K562 (cell line): ENCODE measurements around the gene DLK2. TPM values are rescaled to one million over a fixed set of nuclear protein-coding genes. Genes with fewer than 3 reads are reported as not detected.

Source experiments
- ATAC-seq: fragments of 200-7000 bp; cut with Tn5 transposase; 3 replicates; pipeline ENCODE4 v1.9.1; 2020; ENCODE audit warnings: moderate library complexity
- BruUV-seq: library from RNA; stranded (reverse); fragments of 400-500 nt; replicated peaks from 2 replicates; lab custom pipeline; 2021; lab: Mats Ljungman, UMichigan
- CTCF ChIA-PET: fragments of 300-600 bp; formaldehyde crosslinking; extraction: SDS; loops from one replicate; lab custom pipeline; 2021; ENCODE audit warnings: low intra/inter-chr PET ratio; lab: Yijun Ruan, JAX
- POLR2A ChIA-PET: fragments of 300-600, 350-650 bp; sonication (Branson Sonifier 250); formaldehyde crosslinking; extraction: SDS; loops from one replicate; lab custom pipeline; 2021; ENCODE audit warnings: antibody characterized with exemption, inconsistent platforms; lab: Yijun Ruan, JAX
- DNase-seq, 4 experiments: peaks; one replicate each; pipeline versions ENCODE4 v3.0.0 to v3.0.0-alpha.2; 2011 to 2018; ENCODE audit warnings: low spot score in 3 of 4, mixed read lengths in 3 of 4; ENCODE audit errors: extremely low read depth in 1 of 4
- FAIRE-seq: peaks from 2 replicates; lab custom pipeline; 2011; peaks lifted over from hg19 to GRCh38; lab: Jason Lieb, UNC
- H2AFZ ChIP-seq: 2 replicates; pipeline ENCODE4 v1.6.0; 2011; ENCODE audit warnings: low read depth, low read length, control low read depth, inconsistent platforms
- H3K27ac ChIP-seq: fragments of 200-600 bp; 3 replicates; pipeline ENCODE4 v1.8.0; 2011; ENCODE audit warnings: low read depth, mild to moderate bottlenecking, control low read depth, inconsistent platforms, low read length, moderate library complexity, mixed read lengths; ENCODE audit errors: extremely low read depth
- H3K27me3 ChIP-seq, 2 experiments: fragments of 300-600 bp in 1 of 2; 2 replicates in 1 of 2; 3 replicates in 1 of 2; pipeline versions ENCODE4 v1.6.0 to v1.8.0; 2011; ENCODE audit warnings: inconsistent platforms in 2 of 2, low read length in 2 of 2, mild to moderate bottlenecking in 1 of 2, mixed read lengths in 1 of 2, moderate library complexity in 1 of 2; ENCODE audit not compliant: control insufficient read depth in 2 of 2, insufficient read depth in 2 of 2
- H3K36me3 ChIP-seq: fragments of 300-600 bp; 3 replicates; pipeline ENCODE4 v1.8.0; 2011; ENCODE audit warnings: mild to moderate bottlenecking, low read length, inconsistent platforms; ENCODE audit not compliant: control insufficient read depth, insufficient read depth
- H3K4me1 ChIP-seq, 2 experiments: fragments of 200-600 bp in 1 of 2; replicated peaks in 1 of 2; 2 replicates in 1 of 2; 3 replicates in 1 of 2; pipeline versions ENCODE4 v1.5.1 to v1.8.0; 2011; ENCODE audit warnings: inconsistent platforms in 2 of 2, low read length in 2 of 2, mild to moderate bottlenecking in 1 of 2, mixed read lengths in 1 of 2, moderate library complexity in 1 of 2; ENCODE audit not compliant: control insufficient read depth in 2 of 2, insufficient read depth in 2 of 2
- H3K4me2 ChIP-seq: 2 replicates; pipeline ENCODE4 v1.6.1; 2011; ENCODE audit warnings: low read length, control low read depth, inconsistent platforms, mixed read lengths; ENCODE audit not compliant: insufficient read depth
- H3K4me3 ChIP-seq: fragments of 200-600 bp; sonication (generic), shearing (Covaris generic); 2 replicates; pipeline ENCODE4 v1.5.1; 2016; ENCODE audit warnings: control low read depth, inconsistent platforms
- H3K79me2 ChIP-seq: fragments of 200-600 bp; 3 replicates; pipeline ENCODE4 v1.8.0; 2011; ENCODE audit warnings: low read length, inconsistent platforms; ENCODE audit not compliant: control insufficient read depth, insufficient read depth
- H3K9ac ChIP-seq, 2 experiments: 2 replicates each; pipeline versions ENCODE4 v1.6.0 to v1.6.1; 2011; ENCODE audit warnings: low read depth in 2 of 2, low read length in 2 of 2, control low read depth in 1 of 2, inconsistent platforms in 1 of 2, mild to moderate bottlenecking in 1 of 2, mixed read lengths in 1 of 2; ENCODE audit not compliant: insufficient read depth in 1 of 2
- H3K9me1 ChIP-seq: one replicate; pipeline ENCODE4 v1.6.0; 2011; ENCODE audit warnings: inconsistent platforms, mild to moderate bottlenecking, low read length, moderate library complexity; ENCODE audit not compliant: control insufficient read depth, insufficient read depth
- H3K9me3 ChIP-seq: replicated peaks from 2 replicates; pipeline ENCODE4 v1.5.1; 2011; ENCODE audit warnings: low read depth, low read length, inconsistent platforms; ENCODE audit not compliant: control insufficient read depth, insufficient read depth
- H4K20me1 ChIP-seq: replicated peaks from 2 replicates; pipeline ENCODE4 v1.6.1; 2011; ENCODE audit warnings: low read length, inconsistent platforms, mixed read lengths; ENCODE audit not compliant: control insufficient read depth, insufficient read depth
- CCAR2 ChIP-seq: fragments of 200-400 bp; formaldehyde crosslinking; IDR thresholded peaks from 2 replicates; pipeline ENCODE4 v1.6.1; 2017; ENCODE audit warnings: mild to moderate bottlenecking, low read depth, low read length
- POLR2G ChIP-seq: fragments of 200-400 bp; formaldehyde crosslinking; IDR thresholded peaks from 2 replicates; pipeline ENCODE4 v1.6.1; 2017; ENCODE audit warnings: low read depth, mild to moderate bottlenecking, antibody characterized with exemption, low read length, moderate library complexity
- WGBS: fragments of 100-300 bp; shearing (Covaris generic); methylation state at CpG from one replicate; pipeline ENCODE4 v1.1.6; 2016; ENCODE audit warnings: low coverage, mixed read lengths; ENCODE audit not compliant: insufficient coverage; ENCODE audit errors: missing lambda C conversion rate; 5-methylcytosine and 5-hydroxymethylcytosine counted together
- in situ Hi-C: fragments of 300-500 bp; cut with MboI; formaldehyde crosslinking; loops from 4 replicates; pipeline ENCODE4 v1.15.0; 2018; ENCODE audit warnings: inconsistent platforms, mixed read lengths
- intact Hi-C: fragments of 100-400 bp; cut with micrococcal nuclease; formaldehyde crosslinking; loops from 2 replicates; pipeline ENCODE4 v1.14.2; 2022
- polyA plus RNA-seq, 8 experiments: library from polyadenylated mRNA; depleted of rRNA in 4 of 8; stranded (reverse) in 5 of 8; unstranded in 3 of 8; fragments of >200 nt; fragmentation: Nextera tagmentation in 2 of 8; fragmentation: Illumina TruSeq in 1 of 8; extraction: Ambion mirVana in 2 of 8; extraction: Trizol in 1 of 8; gene quantifications; 2 replicates each; pipeline versions ENCODE4 v1.2.1 to v1.2.3, GENCODE V29; 2011 to 2014; ENCODE audit warnings: inconsistent platforms in 1 of 8, missing spikeins in 1 of 8
- total RNA-seq, 7 experiments: library from RNA; depleted of rRNA in 6 of 7; stranded (reverse); fragments of >200 nt in 6 of 7; fragmentation: Illumina TruSeq in 2 of 7; extraction: Trizol in 2 of 7; gene quantifications; 2 replicates each; pipeline versions ENCODE4 v1.2.1 to v1.2.3, GENCODE V29; 2011 to 2021; ENCODE audit warnings: low replicate concordance in 1 of 7

DLK2 gene
- total and polyA plus RNA-seq, 9 of the 15 experiments (the other 6 are each of a cell fraction or from before 2014, with no cell fraction given): 0.11 to 0.53 (median 0.29) TPM; not detected in 3

DNA sequence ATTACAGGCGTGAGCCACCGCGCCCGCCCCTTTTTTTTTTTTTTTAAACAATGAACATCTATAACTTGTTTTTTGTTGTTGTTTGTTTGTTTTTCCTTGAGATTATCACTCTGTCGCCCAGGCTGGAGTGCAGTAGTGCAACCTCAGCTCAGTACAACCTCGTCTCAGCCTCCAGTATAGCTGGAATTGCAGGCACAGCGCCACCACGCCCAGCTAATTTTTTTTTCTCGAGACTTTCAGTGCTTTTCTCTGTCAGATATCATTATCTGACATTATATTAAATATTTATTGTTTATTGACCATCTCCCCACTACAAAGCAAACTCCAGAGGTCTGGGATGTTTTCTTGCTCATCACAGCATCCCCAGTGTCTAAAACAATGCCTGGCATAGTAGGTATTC is 2.3 kb upstream of the DLK2 start:
- BruUV-seq: no TSS peak
- in situ Hi-C loops (no loop called here), intact Hi-C loops (no loop called here)
- TF ChIP-seq POLR2G (0 out of 2 replicates have a peak, but pooled peaks have one; percentile 0), CCAR2 (no peak)
- Histone ChIP-seq H3K27me3 (peaks cover 7 to 9% of the 10 kb centered on the region in 2 experiments; a peak in 3 of 5 replicates), H3K79me2 (no peaks in the 10 kb centered on the region), H3K4me2 (no peak overlapping the region), H3K27ac (no peak overlapping the region), H3K9ac (no peak overlapping the region), H2AFZ (no peak overlapping the region), H3K9me1 (no peaks in the 10 kb centered on the region), H3K4me3 (no peak overlapping the region), H3K36me3 (no peaks in the 10 kb centered on the region), H3K4me1 (peaks cover 0 to 18% of the 10 kb centered on the region in 2 experiments; a peak in 4 of 5 replicates), H3K9me3 (0 out of 2 replicates have a peak, but pooled peaks cover 6% of the 10 kb centered on the region), H4K20me1 (no peaks in the 10 kb centered on the region)
- 59% methylated on average over 8 of the region's 9 CpGs for WGBS
- ATAC-seq: no peak
- DNase-seq: no peak
- FAIRE-seq: no peak
- ChIA-PET CTCF (interaction anchor here (0.6 to 1.2 kb wide), 3 partner anchors 39 to 287 kb away, joined by 3 to 8 read pairs (median 7); no protein-coding TSS in a partner anchor), POLR2A (interaction anchor here (1.4 kb wide), 1 partner anchor 20 kb away, joined by 6 read pairs; the partner anchor contains the start of gene TJAP1)
